Retinal pigment epithelial cell (primary cell): ENCODE data around the gene NLRP1.

Experiments used
- DNase-seq: peaks from one replicate; pipeline ENCODE4 v3.0.0-alpha.2; 2010; ENCODE audit warnings: low read depth
- H3K4me3 ChIP-seq: 2 replicates; pipeline ENCODE4 v1.5.1; 2011; ENCODE audit warnings: mild to moderate bottlenecking, low read length, control low read depth, moderate library complexity
- CTCF ChIP-seq: conservative IDR thresholded peaks from 2 replicates; pipeline ENCODE4 v1.5.1; 2011; ENCODE audit warnings: low read depth, low read length, control low read depth, inconsistent platforms

The NLRP1 gene

DNA sequence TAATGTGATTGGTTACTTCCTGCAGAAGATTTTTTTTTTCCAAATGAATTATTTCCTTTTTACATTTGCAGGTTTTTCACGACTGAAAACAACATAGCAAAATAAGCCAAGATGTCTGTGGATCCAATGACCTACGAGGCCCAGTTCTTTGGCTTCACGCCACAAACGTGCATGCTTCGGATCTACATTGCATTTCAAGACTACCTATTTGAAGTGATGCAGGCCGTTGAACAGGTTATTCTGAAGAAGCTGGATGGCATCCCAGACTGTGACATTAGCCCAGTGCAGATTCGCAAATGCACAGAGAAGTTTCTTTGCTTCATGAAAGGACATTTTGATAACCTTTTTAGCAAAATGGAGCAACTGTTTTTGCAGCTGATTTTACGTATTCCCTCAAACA lies 95.6 kb downstream of the NLRP1 start:
- TF ChIP-seq CTCF, result no peak
- no peak for DNase-seq

GRCh38 chr17:5486206-5487124 lies 97.8 kb downstream of the NLRP1 start, which contains the start of gene MIS12:
Gene MIS12, plus strand, starts transcription at chr17:5486566. Its CDS starts 2,297 bp downstream, at chr17:5488863.
- TF ChIP-seq CTCF, result no peak
- peak; percentile 98 for DNase-seq
- H3K4me3 ChIP-seq, result peak within 1 kb of the TSS; percentile 92

More for the DNA sequence above, 95.6 kb downstream of the NLRP1 start:
- H3K4me3 ChIP-seq, result no peak overlapping the region

DNA sequence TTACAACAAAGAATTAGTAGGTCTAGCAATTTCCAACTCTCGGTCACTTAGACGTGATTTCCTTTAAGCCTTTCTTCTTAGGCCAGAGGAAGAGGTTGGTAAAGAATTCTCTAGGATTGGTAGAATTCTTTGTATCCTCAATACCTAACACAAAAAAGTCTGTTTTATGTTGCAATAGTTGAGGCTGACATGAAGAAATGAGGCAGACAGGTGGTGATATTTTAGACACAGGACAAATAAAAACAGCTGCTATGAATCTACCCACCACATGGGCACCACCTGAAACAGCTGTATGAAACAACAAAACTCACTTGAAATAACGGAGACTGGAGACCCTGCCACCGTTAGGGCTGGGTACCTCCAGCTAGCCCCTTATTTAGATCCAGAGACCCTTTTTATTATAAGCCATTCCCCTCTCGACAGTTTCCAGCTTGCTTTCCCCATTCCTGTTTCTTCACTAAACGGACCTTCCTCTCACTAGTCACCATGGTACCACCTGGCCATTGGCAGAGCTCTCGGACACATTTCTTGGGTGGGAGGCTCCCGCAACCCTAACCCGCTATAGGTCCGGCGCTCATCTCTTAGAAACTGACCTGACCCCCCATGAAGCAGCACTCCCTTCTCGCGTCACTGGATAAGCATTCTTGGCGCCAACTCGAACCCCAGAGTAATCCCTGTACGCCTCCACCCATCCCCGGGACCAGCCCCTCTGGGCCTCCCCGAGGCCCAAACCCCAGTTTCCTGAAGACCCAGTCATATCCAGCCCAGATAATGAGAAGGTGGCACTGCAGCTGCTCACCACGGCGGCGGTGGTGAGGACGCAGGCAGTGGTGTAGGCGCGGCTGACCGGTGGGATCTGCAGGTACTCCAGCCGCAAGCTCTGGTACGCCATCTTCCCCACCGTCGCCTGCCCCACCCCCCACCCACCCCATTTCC lies 98.8 kb downstream of the NLRP1 start, which contains the start of gene DERL2:
DERL2 (minus strand) TSS at position 909 of the 936 bp plus-strand sequence; CDS start at position 892, 17 bp downstream.
- DNase-seq, result no peak
- no peak for TF ChIP-seq CTCF
- H3K4me3 ChIP-seq, result peak within 1 kb of the TSS; percentile 92

DNA sequence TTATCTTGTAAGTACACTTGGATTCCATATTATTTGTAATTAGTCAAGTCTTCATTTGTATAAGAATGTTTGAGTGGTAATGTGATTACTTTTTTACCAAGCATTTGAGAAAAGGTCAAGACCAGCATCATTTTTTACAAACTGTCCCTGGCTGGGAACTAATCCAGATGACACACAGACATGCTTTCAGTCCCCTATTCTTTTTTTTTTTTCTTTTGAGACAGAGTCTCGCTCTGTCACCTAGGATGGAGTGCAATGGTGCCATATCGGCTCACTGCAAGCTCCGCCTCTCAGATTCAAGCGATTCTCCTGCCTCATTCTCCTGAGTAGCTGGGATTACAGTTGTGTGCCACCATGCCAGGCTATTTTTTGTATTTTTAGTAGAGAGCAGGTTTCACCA lies 102.9 kb downstream of the NLRP1 start:
- TF ChIP-seq CTCF, result no peak
- no peak for DNase-seq
- H3K4me3 ChIP-seq, result no peak overlapping the region

- TF ChIP-seq CTCF, result no peak
- H3K4me3 ChIP-seq, result no peak overlapping the region
- no peak for DNase-seq
These were observed 103.3 kb downstream of the NLRP1 start for GRCh38 chr17:5480962-5481361.

GRCh38 chr17:5478992-5479391 lies 105.3 kb downstream of the NLRP1 start:
- TF ChIP-seq CTCF, result no peak
- H3K4me3 ChIP-seq, result no peak overlapping the region
- DNase-seq, result no peak
